Suppressor macrophage (primary cell): Measurements from ENCODE around the gene LONRF3.

Experiments
- DNase-seq, 4 experiments: peaks; one replicate each; pipeline ENCODE4 v3.0.0-alpha.2; 2020 to 2022

LONRF3 gene

GRCh38 chrX:119036107-119037029, 62.0 kb downstream of the LONRF3 start:
- no peak for DNase-seq

GRCh38 chrX:119040432-119040831, 66.0 kb downstream of the LONRF3 start:
- no peak for DNase-seq

- DNase-seq, result peak; percentile 75 to 91 (median 82)
Observed at GRCh38 chrX:119041175-119041574, 66.8 kb downstream of the LONRF3 start.

GRCh38 chrX:119042040-119042439, 67.6 kb downstream of the LONRF3 start:
- DNase-seq, result peak in 2 of 4 experiments; percentile 9 to 14

GRCh38 chrX:119042996-119043395, 68.6 kb downstream of the LONRF3 start:
- DNase-seq, result no peak

- DNase-seq, result no peak
Observed at GRCh38 chrX:119045884-119046283, 71.5 kb downstream of the LONRF3 start.

GRCh38 chrX:119055687-119056086, 81.3 kb downstream of the LONRF3 start:
- no peak for DNase-seq

GRCh38 chrX:119062750-119063374, 88.4 kb downstream of the LONRF3 start:
- DNase-seq, result no peak

- no peak for DNase-seq
Observed at GRCh38 chrX:119063428-119063827, 89.0 kb downstream of the LONRF3 start.

GRCh38 chrX:119067023-119067739, 92.8 kb downstream of the LONRF3 start:
- peak; percentile 68 to 74 (median 72) for DNase-seq
